NCI-H146 (cell line): ENCODE data around the gene COX14.
"Not testable (repeated sequence)": the region's sequence is repeated elsewhere in the genome, so short reads cannot be mapped to it uniquely, and the experiment has no call there.

Source experiments
- DNase-seq: peaks from one replicate; lab custom pipeline; 2025; lab: John Stamatoyannopoulos, UW

The COX14 gene

DNA sequence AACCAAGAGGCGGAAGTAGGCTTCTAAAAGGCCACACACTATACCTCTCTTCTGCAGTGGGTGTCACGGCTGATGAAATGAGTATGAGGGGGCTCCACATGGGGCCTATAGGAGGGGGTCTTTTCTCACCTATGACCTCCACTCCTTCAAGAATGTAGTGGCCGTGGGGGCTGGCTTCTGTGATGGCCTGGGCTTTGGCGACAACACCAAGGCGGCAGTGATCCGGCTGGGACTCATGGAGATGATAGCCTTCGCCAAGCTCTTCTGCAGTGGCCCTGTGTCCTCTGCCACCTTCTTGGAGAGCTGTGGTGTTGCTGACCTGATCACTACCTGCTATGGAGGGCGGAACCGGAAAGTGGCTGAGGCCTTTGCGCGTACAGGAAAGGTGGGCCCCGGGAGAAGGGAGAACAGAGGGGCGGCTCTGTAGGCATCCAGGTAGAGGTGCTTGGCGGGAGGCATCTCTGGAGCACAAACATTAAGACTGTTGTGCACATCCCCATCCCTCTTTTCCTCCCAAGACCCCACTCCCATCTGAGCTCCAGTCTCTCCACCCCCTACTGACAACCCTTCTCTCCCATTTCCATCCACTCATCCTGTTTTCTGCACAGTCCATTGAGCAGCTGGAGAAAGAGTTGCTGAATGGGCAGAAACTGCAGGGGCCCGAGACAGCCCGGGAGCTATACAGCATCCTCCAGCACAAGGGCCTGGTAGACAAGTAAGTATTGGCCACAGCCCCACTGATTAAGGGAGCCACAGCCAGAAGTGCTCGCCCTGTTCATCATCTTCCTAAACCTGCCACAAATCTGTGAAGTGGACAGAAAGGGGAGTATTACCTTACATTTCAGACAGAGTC is 4.4 kb upstream of the COX14 start:
- no peak for DNase-seq

DNA sequence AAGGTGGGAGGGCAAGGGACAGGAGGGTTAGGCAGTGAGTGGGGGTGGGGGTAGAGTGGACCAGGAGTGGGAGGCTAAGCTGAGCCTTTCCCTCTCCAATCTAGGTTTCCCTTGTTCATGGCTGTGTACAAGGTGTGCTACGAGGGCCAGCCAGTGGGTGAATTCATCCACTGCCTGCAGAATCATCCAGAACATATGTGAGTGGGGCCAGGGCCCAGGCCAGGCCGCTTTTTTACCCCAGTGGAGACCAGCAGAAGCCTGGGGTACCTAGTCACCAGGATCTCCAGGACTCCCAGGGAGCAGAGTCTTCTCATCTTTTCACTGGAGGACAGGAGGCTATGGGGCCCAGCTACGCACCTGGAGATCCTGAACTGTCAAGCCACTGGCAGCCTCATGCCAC is 2.7 kb upstream of the COX14 start:
- no peak for DNase-seq

DNA sequence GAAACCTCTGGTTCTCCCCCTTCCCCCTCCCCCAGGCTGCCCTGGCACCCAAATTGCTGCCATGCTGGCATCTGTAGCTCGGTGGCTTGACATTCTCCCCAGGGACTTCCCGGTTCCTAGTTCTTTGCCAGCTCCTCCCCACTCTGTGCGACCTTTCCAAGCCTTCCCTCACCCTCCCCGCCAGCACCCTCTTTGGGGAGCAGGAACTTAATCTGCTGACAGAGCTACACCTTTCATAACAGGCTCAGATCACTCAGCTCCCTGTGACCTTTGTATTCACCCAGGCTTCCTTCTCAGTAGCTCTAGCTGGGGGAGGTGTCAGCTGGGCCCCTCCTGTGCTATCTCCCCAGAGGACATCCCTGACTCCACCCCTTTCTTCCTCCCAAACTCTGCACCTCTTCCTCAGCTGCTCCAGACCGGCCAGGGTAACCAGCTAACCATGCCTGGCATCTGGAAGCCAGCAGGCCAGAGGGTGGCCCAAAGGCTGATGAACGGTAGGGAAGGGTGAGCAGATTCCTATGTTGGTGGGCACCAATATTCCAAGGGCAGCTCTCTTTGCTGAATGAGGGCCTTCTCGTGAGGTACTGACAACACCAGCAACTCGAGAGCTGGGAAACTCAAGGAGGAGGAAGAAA is 1.8 kb upstream of the COX14 start:
- no peak for DNase-seq

DNA sequence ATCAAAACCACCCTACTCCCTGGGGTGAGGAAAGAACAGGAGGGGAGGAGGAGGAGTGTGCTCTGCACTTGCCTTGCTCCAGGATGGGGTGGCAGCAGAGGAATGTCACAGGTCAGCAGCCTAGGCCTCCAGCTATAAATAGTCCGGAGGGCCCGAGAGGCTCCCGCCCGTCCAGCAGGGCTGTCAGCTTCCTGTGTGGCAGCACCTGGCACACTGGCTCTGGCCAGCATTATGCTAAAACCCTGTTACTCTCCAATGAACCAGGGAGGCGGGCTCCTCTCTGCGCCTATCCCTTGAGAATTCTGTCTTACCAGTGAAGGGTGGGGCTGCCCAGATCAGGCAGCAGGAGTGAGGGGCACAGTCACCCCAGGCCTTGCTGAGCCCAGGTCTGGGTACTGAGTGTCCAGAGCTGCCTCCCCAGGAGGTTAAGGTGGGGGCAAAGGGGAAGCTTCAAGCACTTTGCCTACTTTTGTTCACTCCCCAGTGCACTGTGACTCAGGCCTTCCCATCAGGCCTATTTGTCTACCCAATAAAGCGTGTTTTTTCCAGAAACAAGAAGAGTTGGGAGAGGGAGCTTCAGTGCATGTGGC is 1.2 kb upstream of the COX14 start:
- peak; percentile 64 for DNase-seq

DNA sequence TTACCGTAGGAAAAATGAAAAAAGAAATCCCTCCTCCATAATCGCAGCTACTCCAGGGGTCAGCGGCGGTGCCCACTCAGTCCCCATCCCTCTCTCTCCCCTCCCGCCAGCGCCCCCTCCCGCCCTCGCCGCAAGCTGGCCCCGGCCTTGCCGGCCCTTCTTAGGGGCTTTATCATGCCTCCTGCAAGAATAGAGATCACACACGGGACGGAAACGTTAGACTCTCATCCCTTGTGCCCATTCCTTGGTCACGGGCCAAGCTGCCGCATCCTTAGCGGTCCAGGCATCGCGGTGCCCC is 692 bp upstream of the COX14 start:
- DNase-seq: no peak

DNA sequence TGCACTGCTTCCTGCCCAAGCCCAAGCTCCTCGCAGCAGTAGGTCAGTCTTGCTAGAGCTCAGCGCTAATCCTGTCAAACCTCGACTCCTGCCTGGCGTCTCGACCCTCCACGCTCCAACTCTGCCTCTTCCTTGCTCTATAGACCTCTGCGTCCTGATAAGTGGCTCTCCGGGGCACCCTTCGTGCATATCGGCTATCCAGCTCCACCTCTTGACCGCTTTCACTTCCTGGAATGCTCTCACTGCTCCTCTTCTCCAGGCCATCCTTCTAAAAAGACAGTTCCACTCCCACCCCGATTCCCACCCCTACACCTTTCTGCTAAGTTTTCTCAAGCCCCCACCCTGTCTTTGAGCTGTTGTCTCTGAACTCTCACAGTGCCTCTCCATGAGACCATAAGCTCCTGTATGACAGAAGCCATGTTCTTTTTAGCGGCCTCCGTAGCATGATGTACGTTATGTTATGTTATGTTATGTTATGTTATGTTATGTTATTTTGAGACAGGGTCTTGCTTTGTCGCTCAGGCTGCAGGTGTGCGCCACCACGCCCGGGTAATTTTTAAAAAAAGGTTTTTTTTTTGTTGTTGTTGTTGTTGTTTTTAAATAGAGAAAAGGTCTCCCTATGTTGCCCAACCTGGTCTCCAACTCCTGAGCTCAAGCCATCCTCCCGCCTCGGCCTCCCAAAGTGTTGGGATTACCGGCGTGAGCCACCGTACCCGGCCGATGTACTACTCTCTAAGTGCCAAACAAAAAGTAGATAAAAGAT is 601 bp downstream of the COX14 start:
- peak; percentile 81 for DNase-seq

DNA sequence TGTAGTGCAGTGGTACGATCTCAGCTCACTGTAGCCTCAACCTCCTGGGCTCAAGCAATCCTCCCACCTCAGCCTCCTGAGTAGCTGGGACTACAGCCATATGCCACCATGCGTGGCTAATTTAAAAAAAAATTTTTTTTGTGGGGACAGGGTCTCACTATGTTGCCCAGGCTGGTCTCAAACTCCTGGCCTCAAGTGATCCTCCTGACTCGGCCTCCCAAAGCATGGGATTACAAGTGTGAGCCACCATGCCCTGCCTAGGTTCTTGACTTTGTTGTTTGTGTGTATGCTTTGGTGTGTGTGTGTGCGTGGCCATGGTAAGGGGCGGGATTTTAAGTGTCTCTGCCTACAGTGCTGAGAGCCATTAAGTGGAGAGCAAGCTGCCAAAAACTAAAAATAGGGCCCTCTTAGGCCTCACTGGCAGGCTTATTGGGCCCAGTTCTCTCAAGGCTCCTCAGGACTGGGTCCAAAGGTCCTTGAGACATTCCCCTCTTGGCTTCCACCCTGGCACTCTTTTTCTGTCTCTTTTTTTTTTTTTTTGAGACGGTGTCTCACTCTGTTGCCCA is 5.1 kb downstream of the COX14 start:
- no peak for DNase-seq

DNA sequence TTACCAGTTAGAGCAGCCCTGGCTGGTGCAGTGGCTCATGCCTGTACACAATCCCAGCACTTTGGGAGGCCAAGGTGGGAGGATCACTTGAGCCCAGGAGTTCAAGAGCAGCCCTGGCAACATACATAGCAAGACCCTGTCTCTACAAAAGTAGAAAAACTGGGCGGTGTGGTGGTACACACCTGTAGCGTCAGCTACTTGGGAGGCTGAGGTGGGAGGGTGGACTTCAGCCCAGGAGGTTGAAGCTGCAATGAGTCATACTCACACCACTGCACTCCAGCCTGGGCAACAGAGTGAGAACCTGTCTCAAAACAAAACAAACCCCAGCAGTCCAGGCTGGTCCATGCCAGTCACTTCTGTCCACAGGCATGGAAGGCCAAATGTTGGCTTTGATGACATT is 7.4 kb downstream of the COX14 start:
- DNase-seq: no peak

DNA sequence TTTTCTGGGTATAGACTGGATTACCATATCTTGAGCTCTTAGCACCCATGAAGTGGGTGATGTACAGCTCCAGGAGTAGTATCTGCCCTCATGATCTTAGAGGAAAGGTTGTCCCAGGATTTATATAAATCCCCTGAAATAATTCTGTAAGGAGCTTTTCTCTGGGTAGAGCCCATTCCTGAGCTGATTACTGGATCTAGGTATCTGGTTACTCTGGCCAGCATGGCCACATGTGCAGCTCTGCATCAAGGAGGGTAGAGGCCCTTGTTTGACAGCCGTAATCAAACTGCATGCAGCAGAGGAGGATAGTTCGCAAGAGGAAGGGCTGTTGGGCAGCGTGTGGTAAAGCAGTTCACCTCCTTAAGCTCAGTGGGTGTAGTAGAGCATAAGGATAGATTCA is 8.5 kb downstream of the COX14 start:
- DNase-seq: no peak

DNA sequence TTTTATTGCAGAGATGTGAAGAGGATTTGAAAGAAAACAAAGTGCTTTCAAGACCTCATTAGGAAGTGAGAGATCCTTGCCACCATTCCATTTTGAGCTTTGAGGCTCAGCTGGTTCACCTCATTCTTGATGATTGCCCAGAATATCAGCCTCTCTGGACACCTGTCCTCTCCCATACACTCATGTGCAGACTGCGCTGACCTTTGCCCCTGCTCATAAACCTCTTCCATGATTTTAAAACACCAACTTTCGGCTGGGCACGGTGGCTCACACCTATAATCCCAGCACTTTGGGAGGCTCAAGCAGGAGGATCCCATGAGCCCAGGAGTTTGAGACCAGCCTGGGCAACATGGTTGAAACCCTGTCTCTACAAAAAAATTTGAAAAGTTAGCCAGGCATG is 8.9 kb downstream of the COX14 start:
- DNase-seq: no peak

DNA sequence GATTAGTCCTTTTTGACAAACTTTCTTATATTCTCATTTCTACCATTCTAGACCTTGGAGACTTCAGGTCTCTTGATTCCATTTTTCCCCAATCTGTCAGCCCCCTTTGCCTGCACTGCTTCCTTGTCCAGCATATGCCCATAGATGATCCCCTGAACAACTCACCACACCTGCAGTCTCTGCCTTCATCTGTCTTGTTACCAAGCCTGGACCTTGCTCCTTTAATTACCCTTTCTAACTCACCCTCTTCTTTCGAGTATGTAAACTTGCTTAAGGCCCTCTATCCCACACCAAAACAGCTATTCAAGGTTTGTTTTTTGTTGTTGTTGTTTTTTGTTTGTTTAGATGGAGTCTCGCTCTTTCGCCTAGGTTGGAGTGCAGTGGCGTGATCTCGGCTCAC is 9.6 kb downstream of the COX14 start:
- DNase-seq: no peak

DNA sequence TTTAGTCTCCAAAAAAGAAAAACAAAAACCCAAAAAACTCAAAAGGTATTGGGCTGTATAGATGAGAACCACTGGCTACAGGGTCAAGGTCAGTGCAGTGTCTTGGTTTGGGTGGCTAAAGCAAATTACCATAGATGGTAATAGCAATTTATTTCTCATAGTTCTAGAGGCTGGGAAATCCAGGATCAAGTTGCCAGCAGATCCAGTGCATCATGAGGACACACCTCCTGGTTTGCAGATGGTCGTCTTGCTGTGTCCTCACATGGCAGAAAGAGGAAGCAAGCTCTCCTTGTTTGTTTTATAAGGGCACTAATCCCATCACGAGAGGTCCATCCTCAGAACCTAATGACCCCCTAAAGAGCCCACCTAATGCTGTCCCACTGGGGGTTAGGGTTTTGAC is 11.2 kb downstream of the COX14 start:
- no peak for DNase-seq

DNA sequence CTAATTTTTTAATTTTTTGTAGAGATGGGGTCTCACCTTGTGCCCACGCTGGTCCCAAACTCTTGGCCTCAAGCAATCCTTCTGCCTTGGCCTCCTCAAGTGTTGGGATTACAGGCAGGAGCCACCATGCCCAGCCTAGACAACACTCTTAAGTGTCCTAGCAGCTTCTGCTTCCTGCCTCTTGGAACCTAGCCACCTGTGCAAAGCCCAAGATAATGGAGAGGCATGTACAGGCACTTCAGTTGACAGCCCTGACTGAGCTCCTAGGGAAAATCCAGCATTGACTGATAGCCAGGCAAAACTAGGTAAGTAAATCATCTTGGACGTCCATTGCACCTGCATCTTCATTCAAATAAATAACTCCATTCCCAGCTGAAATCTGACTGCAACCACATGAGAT is 15.5 kb downstream of the COX14 start:
- no peak for DNase-seq

DNA sequence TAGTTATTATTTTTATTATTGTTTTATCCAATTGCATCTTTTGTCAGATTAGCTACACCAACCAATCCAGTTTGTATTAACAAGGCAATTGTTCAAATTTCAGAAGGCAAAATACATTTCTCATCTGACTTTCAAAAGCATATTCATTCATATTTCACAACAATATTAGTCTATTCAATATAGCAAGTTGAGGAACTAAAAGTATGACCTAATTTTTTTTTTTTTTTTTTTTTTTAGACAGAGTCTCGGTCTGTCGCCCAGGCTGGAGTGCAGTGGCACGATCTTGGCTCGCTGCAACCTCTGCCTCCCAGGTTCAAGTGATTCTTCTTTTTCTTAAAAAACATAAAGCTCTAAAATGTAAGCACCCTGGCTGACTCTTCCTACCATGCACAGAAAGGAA is 17.3 kb downstream of the COX14 start:
- DNase-seq: no peak

DNA sequence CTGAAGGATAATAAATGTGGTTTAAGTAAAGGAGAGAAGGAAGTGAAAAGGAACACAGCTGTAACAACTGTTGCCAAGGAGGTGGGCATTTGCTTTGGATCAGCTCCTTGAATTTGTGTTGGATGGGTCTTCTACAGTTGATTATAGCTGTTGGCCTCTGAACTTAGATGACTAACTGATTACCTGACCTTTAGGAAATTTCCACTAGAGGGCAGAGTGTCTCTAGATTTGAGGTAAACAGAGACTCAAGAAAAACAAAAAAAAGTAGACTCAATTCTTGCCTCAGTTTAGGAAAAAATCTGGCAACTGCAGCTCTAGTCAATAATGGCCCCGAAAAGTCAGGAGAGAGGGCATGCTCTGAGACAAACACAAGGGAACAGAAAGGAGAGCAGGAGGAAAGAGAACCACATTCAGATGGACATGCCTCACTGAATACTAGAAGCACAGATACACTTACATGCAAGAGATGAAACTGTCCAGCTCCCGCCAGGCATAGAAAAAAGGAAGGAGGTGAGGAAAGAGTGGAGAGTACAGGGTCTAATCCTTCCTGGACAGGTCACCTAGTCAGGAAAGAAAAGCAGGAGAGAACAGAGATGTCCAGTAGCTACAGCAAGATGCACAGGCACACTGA is 20.6 kb downstream of the COX14 start:
- no peak for DNase-seq

DNA sequence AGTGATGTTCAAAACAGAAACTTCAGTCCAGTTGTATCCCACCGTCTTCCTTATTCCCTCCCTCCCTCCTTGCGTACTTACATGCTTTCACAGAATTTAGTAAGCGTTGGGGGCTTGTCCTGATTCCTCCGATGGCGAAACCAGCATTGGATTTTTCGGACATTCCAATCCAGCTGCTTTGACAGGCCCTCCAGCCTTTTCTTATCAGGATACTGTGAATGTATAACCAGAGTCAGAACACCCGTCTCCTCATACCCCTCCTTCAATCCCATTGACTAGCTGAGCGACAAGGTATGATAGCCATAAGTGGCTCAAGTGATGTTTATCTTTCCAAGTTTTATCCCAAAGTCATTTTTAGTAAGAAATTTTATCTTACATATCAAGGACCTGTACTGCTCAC is 31.0 kb downstream of the COX14 start:
- DNase-seq: no peak

DNA sequence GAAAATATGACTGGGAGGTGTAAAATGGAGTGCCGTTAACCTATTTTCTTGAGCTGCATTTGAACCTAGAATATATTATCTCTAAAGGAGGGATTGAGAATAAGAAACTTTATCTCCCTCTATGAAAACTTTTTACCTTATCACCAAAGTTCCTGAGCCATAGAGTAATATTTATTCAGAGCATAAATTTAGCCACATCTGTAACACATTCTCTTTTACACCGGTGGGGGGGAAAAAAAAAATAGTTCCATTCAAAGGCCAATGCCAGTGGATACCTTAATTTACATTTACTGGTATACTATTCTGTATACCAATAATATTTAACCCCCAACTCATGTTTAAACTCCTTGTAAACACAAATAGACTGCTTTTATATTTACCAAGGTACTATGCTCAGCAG is 33.4 kb downstream of the COX14 start:
- no peak for DNase-seq

DNA sequence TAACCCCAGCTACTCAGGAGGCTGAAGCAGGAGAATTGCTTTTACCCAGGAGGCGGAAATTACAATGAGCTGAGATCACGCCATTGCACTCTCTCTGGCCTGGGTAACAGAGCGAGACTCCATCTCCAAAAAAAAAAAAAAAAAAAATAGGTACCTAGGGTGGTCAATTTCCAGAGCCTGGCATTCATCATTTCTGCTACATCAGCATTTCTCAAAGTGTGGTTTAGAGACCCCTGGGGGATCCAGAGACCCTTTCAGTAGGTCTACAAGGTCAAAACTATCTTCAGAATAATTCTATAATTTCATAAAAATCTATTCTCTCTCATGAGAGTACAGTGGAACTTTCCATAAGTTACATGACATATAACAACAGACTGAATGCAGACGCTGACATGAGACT is 35.2 kb downstream of the COX14 start:
- DNase-seq: no peak

DNA sequence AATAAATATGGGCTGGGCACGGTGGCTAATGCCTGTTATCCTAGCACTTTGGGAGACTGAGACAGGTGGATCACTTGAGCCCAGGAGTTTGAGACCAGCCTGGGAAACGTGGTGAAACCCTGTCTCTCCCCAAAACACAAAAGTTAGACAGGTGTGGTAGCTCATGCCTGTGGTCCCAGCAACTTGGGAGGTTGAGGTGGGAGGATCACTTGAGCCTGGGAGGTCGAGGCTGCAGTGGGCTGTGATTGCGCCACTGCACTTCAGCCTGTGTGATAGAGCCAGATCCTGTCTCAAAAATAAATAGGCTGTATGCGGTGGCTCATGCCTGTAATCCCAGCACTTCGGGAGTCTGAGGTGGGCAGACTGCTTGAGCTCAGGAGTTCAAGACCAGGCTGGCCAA is 36.0 kb downstream of the COX14 start:
- not testable (repeated sequence) for DNase-seq

DNA sequence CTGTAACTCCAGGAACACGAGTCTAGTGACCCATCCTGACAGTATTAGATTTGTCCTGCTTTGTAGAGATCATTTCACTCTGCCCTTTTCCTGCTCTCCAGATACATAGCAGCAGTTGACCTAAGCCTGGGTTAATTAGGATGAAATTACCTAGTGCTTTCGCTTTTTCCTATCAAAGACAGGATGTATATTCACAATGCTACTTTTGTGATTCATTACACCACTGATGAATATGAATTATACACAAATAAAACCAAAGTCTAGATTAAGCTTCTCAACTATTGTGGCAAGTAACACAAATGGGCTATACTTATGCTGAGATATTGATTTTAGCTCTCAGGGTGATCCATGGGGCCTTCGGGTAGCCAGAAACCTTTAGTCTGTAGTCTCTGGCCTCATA is 37.3 kb downstream of the COX14 start:
- no peak for DNase-seq

DNA sequence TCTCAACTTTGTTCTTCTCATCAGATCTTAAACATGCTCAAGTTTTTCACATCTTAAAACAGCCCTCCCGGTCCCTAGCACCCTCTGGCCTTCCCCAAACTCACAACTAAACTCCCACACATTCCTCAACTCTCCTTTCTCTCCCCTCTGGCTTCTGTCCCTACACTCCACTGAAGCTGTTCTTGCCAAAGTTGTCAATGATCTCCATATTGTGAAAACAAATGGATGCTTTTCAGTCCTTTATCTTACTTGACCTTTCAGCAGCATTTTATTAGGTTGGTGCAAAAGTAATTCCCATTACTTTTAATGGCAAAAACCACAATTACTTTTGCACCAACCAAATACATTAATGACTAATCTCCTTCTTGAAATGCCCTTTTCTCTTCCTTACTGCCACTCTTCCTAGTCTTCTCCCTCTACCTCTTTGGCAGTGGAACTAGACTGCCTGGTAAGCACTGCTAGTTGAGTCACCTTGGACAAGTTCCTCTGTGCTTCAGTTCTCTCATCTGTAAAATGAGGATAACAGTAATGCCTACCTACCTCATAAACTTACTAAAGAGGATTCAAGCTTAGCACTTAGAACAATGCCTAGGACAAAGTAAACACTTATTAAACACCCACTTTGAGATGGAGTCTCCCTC is 39.1 kb downstream of the COX14 start:
- DNase-seq: no peak

DNA sequence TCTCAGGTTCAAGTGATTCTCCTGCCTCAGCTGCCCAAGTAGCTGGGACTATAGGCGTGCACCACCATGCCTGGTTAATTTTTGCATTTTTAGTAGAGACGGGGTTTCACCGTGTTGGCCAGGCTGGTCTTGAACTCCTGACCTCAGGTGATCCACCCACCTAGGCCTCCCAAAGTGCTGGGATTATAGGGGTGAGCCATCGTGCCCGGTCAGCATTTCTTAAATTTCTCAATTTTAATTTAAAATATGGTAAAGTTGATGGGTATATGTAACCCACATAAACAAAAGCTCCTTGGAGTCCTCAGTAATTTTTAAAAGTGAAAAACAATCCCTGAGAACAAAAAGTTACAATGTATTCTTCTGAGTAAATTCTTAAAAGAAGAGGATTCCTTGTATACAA is 42.9 kb downstream of the COX14 start:
- DNase-seq: not testable (repeated sequence)
